PC-3 (cell line): ENCODE data around the gene BCKDHB.

Experiments
- CTCF ChIP-seq: fragments of 300-600 bp; sonication (generic); conservative IDR thresholded peaks from 2 replicates; pipeline ENCODE4 v1.5.1; 2017; ENCODE audit warnings: antibody characterized with exemption, low read depth, mild to moderate bottlenecking, low read length
- EZH2phosphoT487 ChIP-seq: fragments of 300-600 bp; sonication (generic); IDR thresholded peaks from 2 replicates; pipeline ENCODE4 v1.6.1; 2018; ENCODE audit warnings: mild to moderate bottlenecking, antibody characterized with exemption, low read length, borderline replicate concordance

GRCh38 chr6:80203283-80203682 is 96.8 kb downstream of the BCKDHB start:
- TF ChIP-seq CTCF (no peak), EZH2phosphoT487 (no peak)
